Skin of body (tissue), 2 donors: ENCODE measurements around the gene FAM174A. TPM values are rescaled to one million over a fixed set of nuclear protein-coding genes. Genes with fewer than 3 reads are reported as not detected.

Experiments
- DNase-seq: peaks from one replicate; lab custom pipeline; 2025; lab: John Stamatoyannopoulos, UW
- total RNA-seq: library from RNA; depleted of rRNA; stranded (reverse); fragments of >200 nt; gene quantifications from one replicate; pipeline ENCODE4 v1.2.3, GENCODE V29; 2014

The FAM174A gene
- 15.7 TPM for total RNA-seq

GRCh38 chr5:100535060-100536005, at the start of gene FAM174A:
Gene FAM174A (plus strand): TSS chr5:100535374. CDS start chr5:100535531, 157 bp downstream.
- peak; percentile 97 for DNase-seq

GRCh38 chr5:100493996-100494395, 41.2 kb upstream of the FAM174A start:
- no peak for DNase-seq

GRCh38 chr5:100496296-100496695, 38.9 kb upstream of the FAM174A start:
- no peak for DNase-seq

- no peak for DNase-seq
Observed at GRCh38 chr5:100502684-100503083, 32.5 kb upstream of the FAM174A start.

GRCh38 chr5:100505984-100506670, 29.0 kb upstream of the FAM174A start:
- no peak for DNase-seq

- no peak for DNase-seq
Observed at GRCh38 chr5:100516285-100516684, 18.9 kb upstream of the FAM174A start.

- DNase-seq, result no peak
Observed at GRCh38 chr5:100517301-100517974, 17.7 kb upstream of the FAM174A start.

- no peak for DNase-seq
Observed at GRCh38 chr5:100518377-100518776, 16.8 kb upstream of the FAM174A start.

- DNase-seq, result no peak
Observed at GRCh38 chr5:100519075-100519474, 16.1 kb upstream of the FAM174A start.

- DNase-seq, result no peak
Observed at GRCh38 chr5:100520348-100520747, 14.8 kb upstream of the FAM174A start.

GRCh38 chr5:100537946-100538345, 2.8 kb downstream of the FAM174A start:
- no peak for DNase-seq

GRCh38 chr5:100539519-100539918, 4.3 kb downstream of the FAM174A start:
- no peak for DNase-seq

- no peak for DNase-seq
Observed at GRCh38 chr5:100542086-100542485, 6.9 kb downstream of the FAM174A start.

GRCh38 chr5:100546001-100546400, 10.8 kb downstream of the FAM174A start:
- no peak for DNase-seq

- DNase-seq, result no peak
Observed at GRCh38 chr5:100550531-100551051, 15.4 kb downstream of the FAM174A start.

- no peak for DNase-seq
Observed at GRCh38 chr5:100551183-100551582, 16.0 kb downstream of the FAM174A start.

GRCh38 chr5:100553209-100553608, 18.0 kb downstream of the FAM174A start:
- DNase-seq, result no peak

GRCh38 chr5:100560860-100561259, 25.7 kb downstream of the FAM174A start:
- no peak for DNase-seq

- DNase-seq, result no peak
Observed at GRCh38 chr5:100562821-100563220, 27.6 kb downstream of the FAM174A start.

- no peak for DNase-seq
Observed at GRCh38 chr5:100566382-100567141, 31.4 kb downstream of the FAM174A start.

GRCh38 chr5:100574716-100575115, 39.5 kb downstream of the FAM174A start:
- no peak for DNase-seq
